Psoas muscle (tissue), 8 donors: ENCODE measurements around the gene SLC25A22. TPM values are rescaled to one million over a fixed set of nuclear protein-coding genes. Genes with fewer than 3 reads are reported as not detected.

ENCODE experiments used
- ATAC-seq, 4 donors: fragments of 200-7000 bp; cut with Tn5 transposase; one replicate each; pipeline ENCODE4 v1.9.1; 2020; ENCODE audit warnings: moderate library complexity in 3 of 4, mild to moderate bottlenecking in 2 of 4
- DNase-seq, 2 donors: peaks; one replicate each; pipeline ENCODE4 v3.0.0-alpha.2; 2020
- H3K27ac ChIP-seq: fragments of 200-600 bp; one replicate; pipeline ENCODE4 v1.8.0; 2022
- H3K27me3 ChIP-seq, 3 donors: fragments of 200-600 bp in 1 of 3; one replicate each; pipeline versions ENCODE4 v1.6.1 to v1.8.0; 2013 to 2022; ENCODE audit warnings: low read length in 2 of 3, mild to moderate bottlenecking in 2 of 3, moderate library complexity in 1 of 3; ENCODE audit not compliant: insufficient read depth in 3 of 3
- H3K36me3 ChIP-seq, 2 donors: fragments of 200-600 bp in 1 of 2; one replicate each; pipeline versions ENCODE4 v1.6.1 to v1.8.0; 2013 to 2022; ENCODE audit warnings: low read depth in 1 of 2, mild to moderate bottlenecking in 1 of 2, moderate library complexity in 1 of 2; ENCODE audit not compliant: insufficient read depth in 1 of 2
- H3K4me1 ChIP-seq: fragments of 200-600 bp; one replicate; pipeline ENCODE4 v1.8.0; 2022
- H3K4me3 ChIP-seq: fragments of 200-600 bp; one replicate; pipeline ENCODE4 v1.8.0; 2022; ENCODE audit warnings: mild to moderate bottlenecking
- H3K9me3 ChIP-seq: fragments of 200-600 bp; one replicate; pipeline ENCODE4 v1.8.0; 2022
- CTCF ChIP-seq: fragments of 200-600 bp; IDR thresholded peaks from one replicate; pipeline ENCODE4 v1.8.0; 2022; ENCODE audit warnings: antibody characterized with exemption
- WGBS, 3 donors: extraction: QIAGEN DNeasy Blood & Tissue Kit; methylation state at CpG; one replicate each; pipeline versions ENCODE4 v1.1.6 to v1.1.7; 2013; 5-methylcytosine and 5-hydroxymethylcytosine counted together
- intact Hi-C, 2 donors: fragments of 100-400 bp; cut with DNase I; formaldehyde crosslinking; loops; one replicate each; pipeline versions ENCODE4 v1.11.0 to v1.14.2; 2022
- polyA plus RNA-seq, 3 donors: library from polyadenylated mRNA; stranded (reverse); fragments of 200-250 nt; gene quantifications; one replicate each; pipeline ENCODE4 v1.2.3, GENCODE V29; 2013
- total RNA-seq, 4 donors: library from RNA; stranded (reverse); fragmentation: NEBNext Ultra II Directional in 2 of 4; extraction: Animal tissue kit (Norgen Biotek cat#: 25700) in 2 of 4; gene quantifications; one replicate each; pipeline versions ENCODE4 v1.2.1 to v1.2.4, GENCODE V29; 2021 to 2023
- donor health status: healthy with polysubstance abuse.
- donor health status: DM: no; HTN: no; CAD: no; lungs with moderate emphysema.
- donor health status: Bipolar disorder and iron deficiency.
- donor health status: healthy.
- donor health status: DM: yes; HTN: yes; CAD: no.
- donor health status: DM: no; HTN: no; CAD: no.
- donor health status: DM: no; HTN: no; CAD: no.
- donor health status: DM: yes; HTN: yes; CAD: no.

SLC25A22 gene
- total and polyA plus RNA-seq, 7 donors = 0.49 to 4.3 (median 1.6) TPM

GRCh38 chr11:802018-802617 is 4.0 kb upstream of the SLC25A22 start:
- WGBS, 3 donors = 96 to 98% (median 98%) methylated on average over 16 to 21 of the region's 21 CpGs
- Histone ChIP-seq H3K4me3 (no peak overlapping the region), H3K4me1 (peaks cover 26% of the 10 kb centered on the region), H3K27me3 (no peaks in the 10 kb centered on the region), H3K36me3 (peaks cover 0 to 44% of the 10 kb centered on the region in 2 donors), H3K9me3 (no peaks in the 10 kb centered on the region), H3K27ac (no peak overlapping the region)
- DNase-seq (no peak), ATAC-seq (no peak)
- no peak for TF ChIP-seq CTCF
- intact Hi-C loops = no loop called here

- Histone ChIP-seq H3K4me1 (peaks cover 35% of the 10 kb centered on the region), H3K9me3 (no peaks in the 10 kb centered on the region), H3K36me3 (peaks cover 0 to 44% of the 10 kb centered on the region in 2 donors), H3K27ac (no peak overlapping the region), H3K4me3 (no peak overlapping the region), H3K27me3 (no peaks in the 10 kb centered on the region)
- TF ChIP-seq CTCF = no peak
- intact Hi-C loops = no loop called here
- DNase-seq (no peak), ATAC-seq (no peak)
- 88 to 92% (median 92%) methylated on average over 15 to 20 of the region's 20 CpGs for WGBS, 3 donors
Observed at GRCh38 chr11:801097-801780, 3.2 kb upstream of the SLC25A22 start.

- Histone ChIP-seq H3K36me3 (peaks cover 0 to 44% of the 10 kb centered on the region in 2 donors), H3K4me1 (peaks cover 36% of the 10 kb centered on the region), H3K27ac (no peak overlapping the region), H3K4me3 (no peak overlapping the region), H3K9me3 (no peaks in the 10 kb centered on the region), H3K27me3 (peaks cover 0 to 1% (median 0%) of the 10 kb centered on the region in 3 donors)
- TF ChIP-seq CTCF = no peak
- DNase-seq = peak in 1 of 2 donors; percentile 53
- 93 to 95% (median 94%) methylated on average over 24 to 30 of the region's 30 CpGs for WGBS, 3 donors
- intact Hi-C loops = no loop called here
- ATAC-seq = no peak
Observed at GRCh38 chr11:800473-800872, 2.4 kb upstream of the SLC25A22 start.

GRCh38 chr11:799641-800316 is 1.7 kb upstream of the SLC25A22 start:
- Histone ChIP-seq H3K36me3 (peaks cover 0 to 44% of the 10 kb centered on the region in 2 donors), H3K4me1 (peaks cover 33% of the 10 kb centered on the region), H3K4me3 (no peak overlapping the region), H3K27ac (no peak overlapping the region), H3K9me3 (no peaks in the 10 kb centered on the region), H3K27me3 (peaks cover 0 to 4% (median 0%) of the 10 kb centered on the region in 3 donors)
- DNase-seq (peak in 1 of 2 donors; percentile 54), ATAC-seq (no peak)
- WGBS, 3 donors = 93 to 96% (median 94%) methylated on average over 28 to 32 of the region's 32 CpGs
- intact Hi-C loops = no loop called here
- no peak for TF ChIP-seq CTCF
